H9 (cell line): ENCODE data around the gene SUPT5H. TPM values are rescaled to one million over a fixed set of nuclear protein-coding genes. Genes with fewer than 3 reads are reported as not detected.

Experiments
- DNase-seq: peaks from one replicate; pipeline ENCODE4 v3.0.0-alpha.2; 2017
- H2AFZ ChIP-seq: one replicate; pipeline ENCODE4 v1.6.1; 2013; ENCODE audit warnings: mild to moderate bottlenecking, low read length, control low read depth, moderate library complexity
- H2AK5ac ChIP-seq: 2 replicates; pipeline ENCODE4 v1.6.1; 2013; ENCODE audit warnings: low read length, control low read depth, mixed read lengths; ENCODE audit not compliant: insufficient read length
- H2BK120ac ChIP-seq: one replicate; pipeline ENCODE4 v1.6.1; 2013; ENCODE audit warnings: low read depth, mild to moderate bottlenecking, low read length, control low read depth, inconsistent platforms; ENCODE audit not compliant: poor library complexity, severe bottlenecking
- H2BK12ac ChIP-seq: 2 replicates; pipeline ENCODE4 v1.6.1; 2013; ENCODE audit warnings: low read length, control low read depth, mixed read lengths, low read depth; ENCODE audit not compliant: insufficient read length
- H2BK15ac ChIP-seq: 2 replicates; pipeline ENCODE4 v1.6.1; 2013; ENCODE audit warnings: low read depth, low read length, control low read depth
- H2BK20ac ChIP-seq: one replicate; pipeline ENCODE4 v1.6.1; 2013; ENCODE audit warnings: low read depth, mild to moderate bottlenecking, low read length, control low read depth, inconsistent platforms; ENCODE audit not compliant: poor library complexity, severe bottlenecking
- H2BK5ac ChIP-seq: 2 replicates; pipeline ENCODE4 v1.6.1; 2013; ENCODE audit warnings: low read length, control low read depth, mixed read lengths; ENCODE audit not compliant: insufficient read length
- H3K14ac ChIP-seq: 2 replicates; pipeline ENCODE4 v1.6.1; 2013; ENCODE audit warnings: low read length, control low read depth; ENCODE audit not compliant: insufficient read depth
- H3K18ac ChIP-seq: 2 replicates; pipeline ENCODE4 v1.6.1; 2013; ENCODE audit warnings: low read depth, mild to moderate bottlenecking, mixed read lengths, low read length, control low read depth; ENCODE audit not compliant: insufficient read length
- H3K23ac ChIP-seq: 2 replicates; pipeline ENCODE4 v1.6.1; 2013; ENCODE audit warnings: low read length, control low read depth, mixed read lengths, low read depth; ENCODE audit not compliant: insufficient read length
- H3K23me2 ChIP-seq: 2 replicates; pipeline ENCODE4 v1.6.1; 2013; ENCODE audit warnings: low read depth, mild to moderate bottlenecking, mixed read lengths, low read length, control low read depth; ENCODE audit not compliant: insufficient read length, poor library complexity, severe bottlenecking
- H3K27ac ChIP-seq: 2 replicates; pipeline ENCODE4 v1.5.1; 2013; ENCODE audit warnings: low read length, control low read depth, mixed read lengths, low read depth; ENCODE audit not compliant: insufficient read length
- H3K27me3 ChIP-seq: 2 replicates; pipeline ENCODE4 v1.6.1; 2013; ENCODE audit warnings: low read length, control low read depth, inconsistent platforms; ENCODE audit not compliant: insufficient read depth
- H3K4ac ChIP-seq: 2 replicates; pipeline ENCODE4 v1.6.1; 2013; ENCODE audit warnings: low read depth, mild to moderate bottlenecking, control low read depth, inconsistent platforms, low read length, moderate library complexity
- H3K4me1 ChIP-seq: 2 replicates; pipeline ENCODE4 v1.6.1; 2013; ENCODE audit warnings: low read length, control low read depth, inconsistent platforms; ENCODE audit not compliant: insufficient read depth
- H3K4me2 ChIP-seq: 2 replicates; pipeline ENCODE4 v1.6.1; 2013; ENCODE audit warnings: low read length, control low read depth, mixed read lengths; ENCODE audit not compliant: insufficient read length, insufficient read depth
- H3K56ac ChIP-seq: 2 replicates; pipeline ENCODE4 v1.6.1; 2013; ENCODE audit warnings: low read depth, mild to moderate bottlenecking, mixed read lengths, low read length, control low read depth; ENCODE audit not compliant: insufficient read length
- H3K79me1 ChIP-seq: 2 replicates; pipeline ENCODE4 v1.6.1; 2013; ENCODE audit warnings: low read depth, mild to moderate bottlenecking, moderate library complexity, low read length, control low read depth, inconsistent platforms; ENCODE audit not compliant: insufficient read depth, poor library complexity, severe bottlenecking
- H3K79me2 ChIP-seq: 2 replicates; pipeline ENCODE4 v1.6.1; 2013; ENCODE audit warnings: low read length, control low read depth, inconsistent platforms; ENCODE audit not compliant: insufficient read depth
- H3K9ac ChIP-seq: 2 replicates; pipeline ENCODE4 v1.6.1; 2013; ENCODE audit warnings: low read length, control low read depth, mixed read lengths; ENCODE audit not compliant: insufficient read length; ENCODE audit errors: extremely low read depth
- H3K9me3 ChIP-seq: one replicate; pipeline ENCODE4 v1.6.1; 2013; ENCODE audit warnings: low read depth, low read length, inconsistent platforms; ENCODE audit not compliant: control insufficient read depth
- H3T11ph ChIP-seq: one replicate; pipeline ENCODE4 v1.6.1; 2013; ENCODE audit warnings: mild to moderate bottlenecking, low read length, control low read depth, inconsistent platforms
- H4K20me1 ChIP-seq: one replicate; pipeline ENCODE4 v1.6.1; 2013; ENCODE audit not compliant: control insufficient read depth, insufficient read length, insufficient read depth
- H4K5ac ChIP-seq: 2 replicates; pipeline ENCODE4 v1.6.1; 2013; ENCODE audit warnings: low read depth, mild to moderate bottlenecking, mixed read lengths, low read length, control low read depth; ENCODE audit not compliant: insufficient read length
- H4K8ac ChIP-seq: replicated peaks from 2 replicates; pipeline ENCODE4 v1.6.1; 2013; ENCODE audit warnings: low read length, control low read depth, mixed read lengths, low read depth; ENCODE audit not compliant: insufficient read length
- H4K91ac ChIP-seq: 2 replicates; pipeline ENCODE4 v1.6.1; 2013; ENCODE audit warnings: low read depth, mild to moderate bottlenecking, moderate library complexity, mixed read lengths, low read length, control low read depth; ENCODE audit not compliant: insufficient read length
- H3K27ac Mint-ChIP-seq, 3 experiments: 2 replicates in 2 of 3; 3 replicates in 1 of 3; pipeline ENCODE4 v1.8.0; 2020 to 2021; ENCODE audit warnings: mixed read lengths in 3 of 3, mild to moderate bottlenecking in 1 of 3, moderate library complexity in 1 of 3
- H3K27me3 Mint-ChIP-seq: 2 replicates; pipeline ENCODE4 v1.8.0; 2021; ENCODE audit warnings: low read depth, mild to moderate bottlenecking, moderate library complexity, mixed read lengths
- H3K36me3 Mint-ChIP-seq, 3 experiments: 2 replicates in 2 of 3; 3 replicates in 1 of 3; pipeline ENCODE4 v1.8.0; 2020 to 2021; ENCODE audit warnings: low read depth in 3 of 3, mixed read lengths in 3 of 3; ENCODE audit not compliant: insufficient read depth in 1 of 3
- H3K4me1 Mint-ChIP-seq, 2 experiments: 2 replicates each; pipeline ENCODE4 v1.8.0; 2020; ENCODE audit warnings: mixed read lengths in 2 of 2
- H3K4me3 Mint-ChIP-seq, 2 experiments: 2 replicates in 1 of 2; 3 replicates in 1 of 2; pipeline ENCODE4 v1.8.0; 2020 to 2021; ENCODE audit warnings: mild to moderate bottlenecking in 2 of 2, mixed read lengths in 2 of 2, moderate library complexity in 1 of 2
- H3K9me3 Mint-ChIP-seq, 2 experiments: 2 replicates in 1 of 2; 3 replicates in 1 of 2; pipeline ENCODE4 v1.8.0; 2020; ENCODE audit warnings: mild to moderate bottlenecking in 2 of 2, mixed read lengths in 2 of 2, moderate library complexity in 1 of 2
- CTCF ChIP-seq: fragments of 200-600 bp; sonication (generic); conservative IDR thresholded peaks from 3 replicates; pipeline ENCODE4 v1.8.0; 2021; ENCODE audit warnings: antibody characterized with exemption, mild to moderate bottlenecking
- WGBS: extraction: QIAGEN DNeasy Blood & Tissue Kit; methylation state at CpG from one replicate; pipeline ENCODE4 v1.1.7; 2013; ENCODE audit warnings: missing lambda C conversion rate, low lambda C conversion rate, mixed read lengths; ENCODE audit not compliant: insufficient read length; ENCODE audit errors: extremely low coverage; 5-methylcytosine and 5-hydroxymethylcytosine counted together
- total RNA-seq: library from RNA; stranded (reverse); gene quantifications from 2 replicates; pipeline ENCODE4 v1.2.1, GENCODE V29; 2021

Gene SUPT5H
- total RNA-seq, 1 experiment from 2014 or later = 145 TPM

DNA sequence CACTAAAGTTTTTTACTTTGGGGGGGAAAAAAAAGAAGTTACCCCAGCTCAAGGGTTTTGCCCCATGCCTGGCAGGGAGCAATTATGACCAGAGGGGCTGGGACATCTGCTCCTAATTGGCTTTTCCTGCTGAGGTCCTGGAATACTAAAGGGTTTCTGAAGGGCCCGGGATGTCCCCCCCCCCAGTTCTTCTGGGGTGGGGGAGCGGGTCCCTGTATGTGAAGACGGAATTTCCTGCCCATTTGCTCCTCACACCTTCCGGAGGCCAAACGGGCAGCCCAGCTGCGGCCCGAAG is 52.3 kb downstream of the SUPT5H start:
- Histone ChIP-seq H3K79me1 (no peaks in the 10 kb centered on the region), H3K18ac (no peak overlapping the region), H3K27me3 (peaks cover 8% of the 10 kb centered on the region; the same call in 1 of the 2 replicates), H3K4me2 (peak overlapping the region; percentile 91), H4K20me1 (no peaks in the 10 kb centered on the region), H2AK5ac (no peak overlapping the region), H3K27ac (no peak overlapping the region), H4K5ac (no peak overlapping the region), H3K79me2 (no peaks in the 10 kb centered on the region), H3K23me2 (peaks cover 10% of the 10 kb centered on the region), H3K4ac (no peak overlapping the region), H3K56ac (no peak overlapping the region), H2BK15ac (no peak overlapping the region), H4K8ac (no peak overlapping the region), H2BK5ac (no peak overlapping the region), H3K9ac (no peak overlapping the region), H3K4me1 (no peaks in the 10 kb centered on the region), H3K9me3 (no peaks in the 10 kb centered on the region), H3K14ac (no peak overlapping the region), H4K91ac (no peak overlapping the region), H3K23ac (no peak overlapping the region), H2BK12ac (no peak overlapping the region), H3T11ph (no peak overlapping the region), H2BK20ac (no peak overlapping the region), H2AFZ (no peak overlapping the region), H2BK120ac (no peak overlapping the region)
- Mint-ChIP-seq H3K27me3 (peaks cover 62% of the 10 kb centered on the region), H3K36me3 (peaks cover 0 to 8% (median 2%) of the 10 kb centered on the region in 3 experiments; a peak in 4 of 7 replicates), H3K4me3 (peak overlapping the region; percentile 45 to 84; a peak in 2 of 5 replicates), H3K27ac (no peak overlapping the region; a peak in 1 of 7 replicates), H3K9me3 (peaks cover 0 to 5% of the 10 kb centered on the region in 2 experiments; a peak in 4 of 5 replicates), H3K4me1 (peaks cover 12 to 24% of the 10 kb centered on the region in 2 experiments)
- WGBS = no CpG with 5 or more reads among the region's 7 CpGs
- DNase-seq = no peak
- TF ChIP-seq CTCF = no peak
